GM23338 (cell line): Measurements from ENCODE around the gene NAPSA.

ENCODE experiments used
- CREB1 ChIP-seq: fragments of 250-450 bp; sonication (Bioruptor Pico); IDR thresholded peaks from 2 replicates; pipeline ENCODE4 v1.5.0; 2020; ENCODE audit warnings: low read depth, mild to moderate bottlenecking, moderate library complexity
- EZH2 ChIP-seq: fragments of 200-600 bp; sonication (generic); IDR thresholded peaks from one replicate; pipeline ENCODE4 v1.8.0; 2017; ENCODE audit warnings: antibody characterized with exemption, mild to moderate bottlenecking, low read depth; ENCODE audit not compliant: unreplicated experiment
- EZH2phosphoT487 ChIP-seq: fragments of 200-600 bp; sonication (generic); IDR thresholded peaks from one replicate; pipeline ENCODE4 v1.8.1; 2018; ENCODE audit warnings: antibody characterized with exemption; ENCODE audit not compliant: unreplicated experiment
- TF ChIP-seq, protein P1 (sequence below), 2 experiments: fragments of 200-600 bp in 1 of 2; sonication (generic) in 1 of 2; conservative IDR thresholded peaks; 2 replicates each; pipeline versions ENCODE4 v1.5.1 to v1.6.1; 2016 to 2017; ENCODE audit warnings: antibody characterized with exemption in 2 of 2, low read depth in 2 of 2, mild to moderate bottlenecking in 2 of 2, moderate library complexity in 1 of 2
- TF ChIP-seq, protein P2 (sequence below): IDR thresholded peaks from 2 replicates; pipeline ENCODE4 v1.6.1; 2016; ENCODE audit warnings: antibody characterized with exemption
- TF ChIP-seq, protein P3 (sequence below): IDR thresholded peaks from one replicate; pipeline ENCODE4 v1.6.1; 2018; ENCODE audit warnings: antibody characterized with exemption; ENCODE audit not compliant: unreplicated experiment

DNA sequence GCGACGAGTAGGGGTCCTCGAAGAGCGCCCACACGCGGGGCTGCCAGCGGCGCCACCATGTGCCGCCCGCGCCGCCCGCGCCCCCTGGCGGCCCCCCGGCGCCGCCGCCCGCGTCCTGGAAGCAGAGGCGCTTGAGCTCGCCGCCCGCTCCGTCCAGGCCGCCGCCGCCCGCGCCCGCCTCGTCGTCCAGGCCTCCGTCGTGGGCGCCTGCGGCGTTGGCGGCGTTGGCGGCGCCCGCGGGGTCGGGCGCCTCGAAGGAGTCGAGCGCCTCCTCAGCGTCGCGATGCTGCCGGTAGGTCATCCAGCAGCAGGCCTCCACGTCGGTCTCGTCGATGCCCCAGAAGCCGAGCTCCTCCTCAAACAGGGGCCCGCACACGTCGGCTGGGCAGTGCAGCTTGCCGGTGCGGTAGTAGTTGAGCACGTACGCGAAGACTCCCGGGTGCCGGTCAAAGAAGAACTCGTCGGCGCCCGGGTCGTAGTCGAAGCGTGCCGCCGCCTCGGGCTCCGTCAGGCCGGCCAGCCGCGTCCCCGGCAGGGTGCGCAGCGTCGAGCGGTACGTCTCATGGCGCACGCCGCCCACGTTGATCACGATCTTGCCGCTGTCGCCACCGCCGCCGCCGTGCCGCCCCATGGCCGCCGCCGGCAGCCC lies 37.1 kb downstream of the NAPSA start:
- TF ChIP-seq, protein P1, sequence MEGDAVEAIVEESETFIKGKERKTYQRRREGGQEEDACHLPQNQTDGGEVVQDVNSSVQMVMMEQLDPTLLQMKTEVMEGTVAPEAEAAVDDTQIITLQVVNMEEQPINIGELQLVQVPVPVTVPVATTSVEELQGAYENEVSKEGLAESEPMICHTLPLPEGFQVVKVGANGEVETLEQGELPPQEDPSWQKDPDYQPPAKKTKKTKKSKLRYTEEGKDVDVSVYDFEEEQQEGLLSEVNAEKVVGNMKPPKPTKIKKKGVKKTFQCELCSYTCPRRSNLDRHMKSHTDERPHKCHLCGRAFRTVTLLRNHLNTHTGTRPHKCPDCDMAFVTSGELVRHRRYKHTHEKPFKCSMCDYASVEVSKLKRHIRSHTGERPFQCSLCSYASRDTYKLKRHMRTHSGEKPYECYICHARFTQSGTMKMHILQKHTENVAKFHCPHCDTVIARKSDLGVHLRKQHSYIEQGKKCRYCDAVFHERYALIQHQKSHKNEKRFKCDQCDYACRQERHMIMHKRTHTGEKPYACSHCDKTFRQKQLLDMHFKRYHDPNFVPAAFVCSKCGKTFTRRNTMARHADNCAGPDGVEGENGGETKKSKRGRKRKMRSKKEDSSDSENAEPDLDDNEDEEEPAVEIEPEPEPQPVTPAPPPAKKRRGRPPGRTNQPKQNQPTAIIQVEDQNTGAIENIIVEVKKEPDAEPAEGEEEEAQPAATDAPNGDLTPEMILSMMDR (conservative IDR thresholded peaks at IDR 0.05; ENCODE audit: low read depth in 2 of 2): peak in 1 of 2 experiments; percentile 44; a peak in 2 of 4 replicates
- TF ChIP-seq CREB1: no peak
- TF ChIP-seq, protein P2, sequence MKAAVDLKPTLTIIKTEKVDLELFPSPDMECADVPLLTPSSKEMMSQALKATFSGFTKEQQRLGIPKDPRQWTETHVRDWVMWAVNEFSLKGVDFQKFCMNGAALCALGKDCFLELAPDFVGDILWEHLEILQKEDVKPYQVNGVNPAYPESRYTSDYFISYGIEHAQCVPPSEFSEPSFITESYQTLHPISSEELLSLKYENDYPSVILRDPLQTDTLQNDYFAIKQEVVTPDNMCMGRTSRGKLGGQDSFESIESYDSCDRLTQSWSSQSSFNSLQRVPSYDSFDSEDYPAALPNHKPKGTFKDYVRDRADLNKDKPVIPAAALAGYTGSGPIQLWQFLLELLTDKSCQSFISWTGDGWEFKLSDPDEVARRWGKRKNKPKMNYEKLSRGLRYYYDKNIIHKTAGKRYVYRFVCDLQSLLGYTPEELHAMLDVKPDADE: no peak
- TF ChIP-seq, protein P3, sequence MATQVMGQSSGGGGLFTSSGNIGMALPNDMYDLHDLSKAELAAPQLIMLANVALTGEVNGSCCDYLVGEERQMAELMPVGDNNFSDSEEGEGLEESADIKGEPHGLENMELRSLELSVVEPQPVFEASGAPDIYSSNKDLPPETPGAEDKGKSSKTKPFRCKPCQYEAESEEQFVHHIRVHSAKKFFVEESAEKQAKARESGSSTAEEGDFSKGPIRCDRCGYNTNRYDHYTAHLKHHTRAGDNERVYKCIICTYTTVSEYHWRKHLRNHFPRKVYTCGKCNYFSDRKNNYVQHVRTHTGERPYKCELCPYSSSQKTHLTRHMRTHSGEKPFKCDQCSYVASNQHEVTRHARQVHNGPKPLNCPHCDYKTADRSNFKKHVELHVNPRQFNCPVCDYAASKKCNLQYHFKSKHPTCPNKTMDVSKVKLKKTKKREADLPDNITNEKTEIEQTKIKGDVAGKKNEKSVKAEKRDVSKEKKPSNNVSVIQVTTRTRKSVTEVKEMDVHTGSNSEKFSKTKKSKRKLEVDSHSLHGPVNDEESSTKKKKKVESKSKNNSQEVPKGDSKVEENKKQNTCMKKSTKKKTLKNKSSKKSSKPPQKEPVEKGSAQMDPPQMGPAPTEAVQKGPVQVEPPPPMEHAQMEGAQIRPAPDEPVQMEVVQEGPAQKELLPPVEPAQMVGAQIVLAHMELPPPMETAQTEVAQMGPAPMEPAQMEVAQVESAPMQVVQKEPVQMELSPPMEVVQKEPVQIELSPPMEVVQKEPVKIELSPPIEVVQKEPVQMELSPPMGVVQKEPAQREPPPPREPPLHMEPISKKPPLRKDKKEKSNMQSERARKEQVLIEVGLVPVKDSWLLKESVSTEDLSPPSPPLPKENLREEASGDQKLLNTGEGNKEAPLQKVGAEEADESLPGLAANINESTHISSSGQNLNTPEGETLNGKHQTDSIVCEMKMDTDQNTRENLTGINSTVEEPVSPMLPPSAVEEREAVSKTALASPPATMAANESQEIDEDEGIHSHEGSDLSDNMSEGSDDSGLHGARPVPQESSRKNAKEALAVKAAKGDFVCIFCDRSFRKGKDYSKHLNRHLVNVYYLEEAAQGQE: no peak
- no peak for TF ChIP-seq EZH2
- TF ChIP-seq EZH2phosphoT487: no peak
